BLaER1 treated with 17β-estradiol and CSF1 and Interleukin-3, amounts not matched to agents 10 nM and 100 nM (cell line): ENCODE results near the gene DLGAP1.

Source experiments
- H3K27ac ChIP-seq, 11 experiments: shearing (Covaris generic); formaldehyde crosslinking; 2 replicates each; pipeline ENCODE4 v1.8.1; 2022
- H3K27me3 ChIP-seq, 11 experiments: shearing (Covaris generic); formaldehyde crosslinking; 2 replicates each; pipeline ENCODE4 v1.8.1; 2022
- H3K36me3 ChIP-seq, 11 experiments: shearing (Covaris generic); formaldehyde crosslinking; 2 replicates each; pipeline ENCODE4 v1.8.1; 2022
- H3K4me1 ChIP-seq, 10 experiments: shearing (Covaris generic); formaldehyde crosslinking; 2 replicates each; pipeline ENCODE4 v1.8.1; 2022
- H3K4me2 ChIP-seq, 11 experiments: shearing (Covaris generic); formaldehyde crosslinking; 2 replicates each; pipeline ENCODE4 v1.8.1; 2022
- H3K4me3 ChIP-seq, 10 experiments: shearing (Covaris generic); formaldehyde crosslinking; 2 replicates each; pipeline ENCODE4 v1.8.1; 2022
- H3K9ac ChIP-seq, 11 experiments: shearing (Covaris generic); formaldehyde crosslinking; 2 replicates each; pipeline ENCODE4 v1.8.1; 2022
- H3K9me3 ChIP-seq, 11 experiments: shearing (Covaris generic); formaldehyde crosslinking; replicated peaks in 1 of 11; 2 replicates each; pipeline ENCODE4 v1.8.1; 2022
- H4K20me1 ChIP-seq, 11 experiments: shearing (Covaris generic); formaldehyde crosslinking; 2 replicates each; pipeline ENCODE4 v1.8.1; 2022
- Cebpa-rat ChIP-seq, 11 experiments: shearing (Covaris generic); IDR thresholded peaks; 2 replicates each; pipeline ENCODE4 v1.8.1; 2022

DLGAP1 gene

DNA sequence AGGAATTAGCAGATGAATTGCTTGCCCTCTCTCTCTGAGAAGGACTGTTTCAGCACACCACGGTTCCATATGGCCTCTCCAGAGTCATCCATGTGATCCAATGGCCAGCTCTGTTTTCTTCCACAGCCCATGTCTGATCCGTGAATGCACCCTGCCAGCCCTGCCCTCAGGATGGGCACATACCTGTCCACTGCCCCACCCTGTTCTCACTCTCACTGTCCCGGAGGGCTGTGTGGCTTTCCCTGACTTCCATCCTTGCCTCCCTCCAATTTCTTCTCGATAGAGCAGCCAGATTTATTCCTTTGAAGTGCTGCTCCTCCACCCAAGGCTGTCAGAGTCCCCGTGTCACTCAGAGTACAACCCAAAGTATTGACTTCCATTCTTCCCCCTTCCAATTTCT lies 662.0 kb downstream of the DLGAP1 start:
- no peaks in the 10 kb centered on the region for H3K36me3 ChIP-seq
- peaks cover 0 to 5% (median 0%) of the 10 kb centered on the region in 11 experiments; a peak in 2 of 22 replicates for H3K9me3 ChIP-seq
- no peak for TF ChIP-seq Cebpa-rat (IDR thresholded peaks at IDR 0.05)
- H3K4me3 ChIP-seq, result no peak overlapping the region
- no peak overlapping the region for H3K4me2 ChIP-seq
- no peak overlapping the region for H3K27ac ChIP-seq
- H3K9ac ChIP-seq, result no peak overlapping the region
- H3K4me1 ChIP-seq, result no peaks in the 10 kb centered on the region
- H4K20me1 ChIP-seq, result no peaks in the 10 kb centered on the region
- no peaks in the 10 kb centered on the region for H3K27me3 ChIP-seq

DNA sequence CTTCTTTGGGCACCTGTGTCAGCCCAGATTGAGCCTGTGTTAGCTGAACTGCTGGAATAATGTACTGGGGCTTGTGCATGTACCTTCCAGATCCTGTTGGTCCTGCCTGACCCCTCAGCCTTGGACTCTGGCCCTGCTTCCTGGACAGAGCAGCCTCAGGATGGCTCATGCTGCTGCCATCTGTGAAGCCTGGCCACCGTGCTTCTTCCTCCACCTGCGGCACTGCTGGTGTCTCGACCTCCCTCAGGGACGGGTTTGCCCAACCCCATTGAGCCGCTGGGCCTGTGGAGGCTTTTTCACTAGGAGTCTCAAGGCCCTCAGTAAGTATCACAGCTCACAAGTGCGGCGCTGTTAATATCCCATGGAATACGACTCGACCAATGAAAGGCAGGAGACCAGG lies 662.4 kb downstream of the DLGAP1 start:
- no peak for TF ChIP-seq Cebpa-rat (IDR thresholded peaks at IDR 0.05)
- H4K20me1 ChIP-seq, result no peaks in the 10 kb centered on the region
- no peak overlapping the region for H3K9ac ChIP-seq
- no peaks in the 10 kb centered on the region for H3K36me3 ChIP-seq
- no peaks in the 10 kb centered on the region for H3K27me3 ChIP-seq
- no peak overlapping the region for H3K4me3 ChIP-seq
- H3K27ac ChIP-seq, result no peak overlapping the region
- H3K4me2 ChIP-seq, result no peak overlapping the region
- H3K9me3 ChIP-seq, result peaks cover 0 to 3% (median 0%) of the 10 kb centered on the region in 11 experiments; a peak in 1 of 22 replicates
- H3K4me1 ChIP-seq, result no peaks in the 10 kb centered on the region

DNA sequence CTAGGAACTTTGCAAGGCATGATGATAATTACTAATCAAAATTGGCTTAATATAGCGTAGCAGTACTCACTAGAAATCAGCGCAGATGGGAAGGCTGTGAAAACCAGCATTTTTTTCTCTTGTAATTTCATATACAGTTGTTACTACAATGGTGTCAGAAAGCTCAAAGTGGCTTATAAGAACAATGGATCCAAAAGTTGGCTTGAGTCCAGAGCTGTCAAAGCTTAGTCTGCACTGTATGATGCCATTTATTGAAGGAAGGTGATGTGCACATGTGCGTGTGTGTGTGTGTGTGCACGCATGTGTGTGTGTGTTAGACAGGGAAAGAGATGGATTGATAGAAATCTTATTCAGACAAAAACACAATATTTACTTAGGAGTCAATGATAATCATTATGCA lies 663.9 kb downstream of the DLGAP1 start:
- Histone ChIP-seq H3K4me1 (no peaks in the 10 kb centered on the region), H3K4me2 (no peak overlapping the region), H3K36me3 (no peaks in the 10 kb centered on the region), H3K27me3 (no peaks in the 10 kb centered on the region), H3K9me3 (no peaks in the 10 kb centered on the region), H3K9ac (no peak overlapping the region), H3K4me3 (no peak overlapping the region), H4K20me1 (no peaks in the 10 kb centered on the region), H3K27ac (no peak overlapping the region)
- no peak for TF ChIP-seq Cebpa-rat (IDR thresholded peaks at IDR 0.05)

DNA sequence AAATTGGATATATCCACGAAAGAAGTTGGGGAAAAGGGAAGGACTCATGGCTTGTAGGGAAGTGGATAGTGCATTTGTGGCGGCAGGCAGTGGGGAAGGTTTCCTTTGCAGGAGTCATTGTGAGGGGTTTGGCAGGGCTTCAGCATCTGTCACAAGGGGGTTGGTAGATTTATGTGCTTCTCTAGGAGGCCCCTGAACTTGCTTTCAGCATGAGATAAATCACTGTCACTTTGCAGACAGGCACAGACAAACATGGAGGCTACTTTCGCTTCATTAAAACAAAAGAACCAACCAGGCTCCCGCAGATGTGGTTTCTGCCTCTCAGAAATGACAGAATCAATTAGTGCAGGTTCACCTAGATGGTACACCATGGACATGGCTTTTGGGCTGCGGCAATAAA lies 664.4 kb downstream of the DLGAP1 start:
- Histone ChIP-seq H3K27ac (no peak overlapping the region), H4K20me1 (no peaks in the 10 kb centered on the region), H3K36me3 (no peaks in the 10 kb centered on the region), H3K9me3 (no peaks in the 10 kb centered on the region), H3K4me2 (no peak overlapping the region), H3K9ac (no peak overlapping the region), H3K4me3 (no peak overlapping the region), H3K4me1 (no peaks in the 10 kb centered on the region), H3K27me3 (no peaks in the 10 kb centered on the region)
- no peak for TF ChIP-seq Cebpa-rat (IDR thresholded peaks at IDR 0.05)

DNA sequence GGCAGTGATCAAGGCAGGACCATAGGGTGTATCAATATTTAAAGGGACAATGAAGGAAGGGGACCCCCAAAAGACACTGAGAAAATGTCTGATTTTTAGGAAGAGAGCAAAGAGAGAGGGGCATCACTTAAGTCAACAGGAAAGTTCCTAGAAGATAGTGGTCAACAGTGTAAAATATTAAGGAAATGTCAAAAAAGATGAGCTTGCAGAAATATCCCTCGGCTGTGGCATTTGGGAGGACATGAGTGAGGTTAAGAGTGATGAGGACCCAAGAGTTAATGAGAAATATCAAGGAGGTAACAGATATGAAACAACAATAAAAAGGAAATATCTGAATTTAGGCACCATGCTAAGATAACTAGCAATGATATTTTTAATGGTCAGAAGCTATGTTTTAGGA lies 665.6 kb downstream of the DLGAP1 start:
- Histone ChIP-seq H3K9ac (no peak overlapping the region), H3K4me2 (no peak overlapping the region), H4K20me1 (no peaks in the 10 kb centered on the region), H3K4me3 (no peak overlapping the region), H3K27ac (no peak overlapping the region), H3K36me3 (no peaks in the 10 kb centered on the region), H3K9me3 (peaks cover 0 to 6% (median 0%) of the 10 kb centered on the region in 11 experiments; a peak in 1 of 22 replicates), H3K4me1 (no peaks in the 10 kb centered on the region), H3K27me3 (no peaks in the 10 kb centered on the region)
- no peak for TF ChIP-seq Cebpa-rat (IDR thresholded peaks at IDR 0.05)

DNA sequence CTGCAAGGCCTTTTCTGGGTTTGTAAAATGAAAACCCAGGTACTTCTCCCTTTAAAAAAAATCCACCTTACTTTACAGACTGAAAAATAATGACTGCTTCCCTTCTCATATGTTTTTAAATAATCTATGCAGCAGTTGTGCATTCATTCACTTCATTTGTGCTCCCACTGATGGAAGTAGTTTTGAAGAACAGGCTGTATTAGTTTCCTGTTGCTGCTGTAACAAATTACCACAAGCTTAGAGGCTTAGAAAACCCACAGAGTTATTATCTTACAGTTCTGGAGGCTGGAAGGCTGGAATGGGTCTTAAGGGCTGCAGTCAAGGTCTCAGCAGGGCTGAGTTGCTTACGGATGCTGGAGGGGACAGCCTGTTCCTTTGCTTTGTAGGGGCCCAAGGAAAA lies 670.2 kb downstream of the DLGAP1 start:
- Histone ChIP-seq H3K27me3 (no peaks in the 10 kb centered on the region), H3K4me1 (no peaks in the 10 kb centered on the region), H4K20me1 (no peaks in the 10 kb centered on the region), H3K27ac (no peak overlapping the region), H3K36me3 (no peaks in the 10 kb centered on the region), H3K9me3 (peaks cover 0 to 6% (median 0%) of the 10 kb centered on the region in 11 experiments; a peak in 1 of 22 replicates), H3K9ac (no peak overlapping the region), H3K4me3 (no peak overlapping the region), H3K4me2 (no peak overlapping the region)
- TF ChIP-seq Cebpa-rat (IDR thresholded peaks at IDR 0.05), result no peak

DNA sequence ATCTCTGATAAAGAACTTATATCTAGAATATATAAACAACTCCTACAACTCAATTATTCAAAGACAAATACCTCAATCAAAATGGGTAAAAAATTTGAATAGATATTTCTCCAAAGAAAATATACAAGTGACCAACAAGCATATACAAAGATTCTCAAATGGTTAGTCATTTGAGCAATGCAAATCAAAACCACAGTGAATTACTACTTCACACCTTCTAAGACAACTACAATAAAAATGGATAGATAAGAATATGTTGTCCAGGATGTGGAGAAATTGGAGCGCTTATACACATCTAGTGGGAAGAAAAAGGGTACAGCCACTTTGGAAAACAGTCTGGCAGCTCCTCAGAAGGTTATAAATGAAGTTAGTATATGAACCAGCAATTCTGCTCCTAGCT lies 672.2 kb downstream of the DLGAP1 start:
- H3K9me3 ChIP-seq, result peaks cover 0 to 6% (median 0%) of the 10 kb centered on the region in 11 experiments; a peak in 1 of 22 replicates
- no peaks in the 10 kb centered on the region for H3K36me3 ChIP-seq
- TF ChIP-seq Cebpa-rat (IDR thresholded peaks at IDR 0.05), result no peak
- H3K27ac ChIP-seq, result no peak overlapping the region
- H3K4me2 ChIP-seq, result no peak overlapping the region
- H3K4me1 ChIP-seq, result no peaks in the 10 kb centered on the region
- no peaks in the 10 kb centered on the region for H4K20me1 ChIP-seq
- no peaks in the 10 kb centered on the region for H3K27me3 ChIP-seq
- H3K9ac ChIP-seq, result no peak overlapping the region
- H3K4me3 ChIP-seq, result no peak overlapping the region

DNA sequence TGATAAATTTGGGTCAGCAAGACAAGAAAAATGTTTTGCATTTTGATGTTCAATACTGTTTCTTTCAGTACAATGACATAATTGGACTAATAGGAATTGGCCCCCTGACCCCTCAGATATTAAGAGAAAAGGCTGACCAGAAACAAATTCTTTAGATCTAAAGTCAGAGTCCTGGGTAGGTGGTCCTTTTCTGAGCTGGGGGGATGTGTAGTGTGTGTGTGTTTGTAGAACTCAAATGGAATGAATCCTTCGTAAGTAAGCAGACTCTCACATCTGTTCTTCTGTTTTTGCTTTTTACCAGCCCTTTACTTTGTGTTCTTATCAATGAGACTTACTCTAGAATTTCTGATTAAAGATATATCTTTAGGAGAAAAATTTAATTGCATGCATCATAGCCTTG lies 677.4 kb downstream of the DLGAP1 start:
- H3K27ac ChIP-seq, result no peak overlapping the region
- no peak for TF ChIP-seq Cebpa-rat (IDR thresholded peaks at IDR 0.05)
- no peaks in the 10 kb centered on the region for H3K4me1 ChIP-seq
- no peaks in the 10 kb centered on the region for H4K20me1 ChIP-seq
- peaks cover 0 to 17% (median 0%) of the 10 kb centered on the region in 11 experiments; a peak in 5 of 22 replicates for H3K9me3 ChIP-seq
- no peak overlapping the region for H3K9ac ChIP-seq
- H3K4me2 ChIP-seq, result no peak overlapping the region
- H3K36me3 ChIP-seq, result no peaks in the 10 kb centered on the region
- no peaks in the 10 kb centered on the region for H3K27me3 ChIP-seq
- H3K4me3 ChIP-seq, result no peak overlapping the region

DNA sequence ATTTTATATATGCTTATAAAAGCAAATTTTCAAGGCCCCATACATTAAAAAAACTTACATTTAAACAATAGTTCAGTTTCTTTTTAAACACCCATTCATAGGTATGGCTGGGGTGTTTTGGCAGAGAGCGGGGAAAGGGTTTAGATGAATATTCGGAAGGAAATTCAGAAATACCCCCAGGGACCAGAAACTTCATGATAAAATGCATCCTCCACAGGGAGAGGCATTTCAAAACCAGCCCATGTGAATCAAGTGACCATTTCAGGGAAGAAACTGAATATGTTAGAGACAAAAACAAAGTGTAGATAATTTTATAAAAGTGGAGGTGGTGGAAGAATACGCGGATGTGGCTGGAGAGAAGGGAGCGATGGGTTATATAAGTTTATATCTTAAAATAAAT lies 678.0 kb downstream of the DLGAP1 start:
- no peaks in the 10 kb centered on the region for H3K4me1 ChIP-seq
- no peak overlapping the region for H3K4me3 ChIP-seq
- no peaks in the 10 kb centered on the region for H4K20me1 ChIP-seq
- no peaks in the 10 kb centered on the region for H3K36me3 ChIP-seq
- no peak overlapping the region for H3K9ac ChIP-seq
- H3K27ac ChIP-seq, result no peak overlapping the region
- TF ChIP-seq Cebpa-rat (IDR thresholded peaks at IDR 0.05), result no peak
- no peaks in the 10 kb centered on the region for H3K27me3 ChIP-seq
- H3K4me2 ChIP-seq, result no peak overlapping the region
- peaks cover 0 to 17% (median 0%) of the 10 kb centered on the region in 11 experiments; a peak in 5 of 22 replicates for H3K9me3 ChIP-seq

DNA sequence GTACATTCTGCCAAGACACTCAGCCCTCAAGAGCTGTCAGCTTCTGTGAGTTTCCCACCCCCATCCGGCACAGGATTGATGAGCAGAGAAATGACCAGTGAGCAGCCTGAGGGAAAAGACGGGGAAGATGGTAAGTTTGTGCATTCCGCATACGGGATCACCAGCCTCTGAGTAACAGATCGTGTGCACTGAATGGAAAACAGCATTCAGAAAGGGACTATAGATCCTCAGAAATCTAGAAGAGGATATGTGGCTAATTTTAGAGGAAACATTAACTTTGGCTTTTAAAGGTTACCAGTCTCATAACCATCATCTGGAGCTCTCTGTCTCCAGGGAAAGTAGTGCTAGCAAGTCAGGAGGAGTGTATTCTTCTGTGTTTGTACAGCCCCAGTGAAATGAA lies 679.1 kb downstream of the DLGAP1 start:
- H4K20me1 ChIP-seq, result no peaks in the 10 kb centered on the region
- H3K27ac ChIP-seq, result no peak overlapping the region
- no peak overlapping the region for H3K9ac ChIP-seq
- no peaks in the 10 kb centered on the region for H3K36me3 ChIP-seq
- H3K4me2 ChIP-seq, result no peak overlapping the region
- TF ChIP-seq Cebpa-rat (IDR thresholded peaks at IDR 0.05), result no peak
- H3K4me1 ChIP-seq, result peaks cover 0 to 6% (median 0%) of the 10 kb centered on the region in 10 experiments; a peak in 1 of 20 replicates
- H3K9me3 ChIP-seq, result peaks cover 0 to 17% (median 3%) of the 10 kb centered on the region in 11 experiments; a peak in 5 of 22 replicates
- no peak overlapping the region for H3K4me3 ChIP-seq
- H3K27me3 ChIP-seq, result peaks cover 0 to 9% (median 7%) of the 10 kb centered on the region in 11 experiments; a peak in 12 of 22 replicates
